Measurements from ENCODE around the gene TMEFF1.

Gene TMEFF1

GRCh38 chr9:100619194-100619593 is 146.2 kb downstream of the TMEFF1 start:
- DNase-seq (ENCODE audit: low read depth), result no peak

DNA sequence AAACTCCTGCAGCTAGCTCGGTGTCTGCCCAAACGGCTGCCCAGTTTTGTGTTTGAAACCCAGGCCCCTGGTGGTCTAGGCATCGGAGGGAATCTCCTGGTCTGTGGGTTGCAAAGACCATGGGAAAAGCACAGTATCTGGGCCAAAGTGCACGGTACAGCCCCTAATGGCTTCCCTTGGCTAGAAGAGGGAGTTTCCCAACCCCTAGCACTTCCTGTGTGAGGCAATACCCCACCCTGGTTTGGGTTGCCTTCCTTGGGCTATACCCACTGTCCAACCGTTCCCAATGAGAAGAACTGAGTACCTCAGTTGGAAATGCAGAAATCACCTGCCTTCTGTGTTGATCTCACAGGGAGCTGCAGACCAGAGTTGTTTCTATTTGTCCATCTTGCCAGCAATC is 146.7 kb downstream of the TMEFF1 start:
- DNase-seq (ENCODE audit: low read depth), result no peak

- DNase-seq (ENCODE audit: low read depth), result no peak
These were observed 151.0 kb downstream of the TMEFF1 start for GRCh38 chr9:100623969-100624368.

- DNase-seq (ENCODE audit: low read depth), result no peak
These were observed 154.0 kb downstream of the TMEFF1 start for GRCh38 chr9:100626949-100627348.
